Measurements from ENCODE around the gene COG6. TPM values are rescaled to one million over a fixed set of nuclear protein-coding genes. Genes with fewer than 3 reads are reported as not detected.

The COG6 gene
- 17.4 and 41.0 TPM in 2 replicates for total RNA-seq (ENCODE audit: low replicate concordance)

DNA sequence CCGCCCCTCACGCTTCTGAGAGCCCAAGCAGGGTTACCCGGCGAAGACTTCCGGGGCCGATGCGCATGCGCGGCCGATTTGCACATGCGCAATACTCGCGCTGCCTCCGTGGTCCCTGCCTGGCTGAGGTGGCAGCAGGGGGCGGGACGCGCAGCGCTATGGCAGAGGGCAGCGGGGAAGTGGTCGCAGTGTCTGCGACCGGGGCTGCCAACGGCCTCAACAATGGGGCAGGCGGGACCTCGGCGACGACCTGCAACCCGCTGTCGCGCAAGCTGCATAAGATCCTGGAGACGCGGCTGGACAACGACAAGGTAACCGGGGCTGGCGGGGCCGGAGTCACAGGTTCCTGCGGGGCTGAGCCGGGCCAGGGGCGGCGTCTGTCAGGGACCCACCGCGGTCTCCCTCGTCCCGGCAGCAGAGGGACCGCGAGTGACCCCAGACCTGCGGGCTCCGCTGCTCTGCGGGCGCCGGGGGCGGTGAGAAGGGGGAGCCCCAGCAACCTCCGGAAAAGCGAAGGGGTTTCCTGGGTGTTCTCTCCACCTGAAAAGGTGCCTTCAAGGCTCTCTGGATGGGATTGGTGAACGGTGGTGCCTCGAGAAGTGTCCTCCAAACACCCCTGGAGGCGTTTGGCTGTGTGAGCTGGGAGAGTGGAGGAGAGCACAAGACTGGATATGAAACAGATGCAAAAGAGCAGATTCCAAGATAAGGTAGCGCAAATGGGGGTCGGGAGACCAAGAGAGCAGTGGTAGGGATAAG lies at the start of gene COG6:
COG6 (plus strand) TSS at position 94 of the 756 bp plus-strand sequence; CDS start at position 159, 65 bp downstream.

Other genes with a start within 250 kb of the COG6 start
- gene LHFPL6, start 52.5 kb upstream of the COG6 start, total RNA-seq (ENCODE audit: low replicate concordance) = 46.1 and 70.8 TPM in 2 replicates